ENCODE results near the gene LEMD3.
A peak's percentile ranks its signal among the peaks of the same experiment; 100 is the strongest.

The LEMD3 gene

DNA sequence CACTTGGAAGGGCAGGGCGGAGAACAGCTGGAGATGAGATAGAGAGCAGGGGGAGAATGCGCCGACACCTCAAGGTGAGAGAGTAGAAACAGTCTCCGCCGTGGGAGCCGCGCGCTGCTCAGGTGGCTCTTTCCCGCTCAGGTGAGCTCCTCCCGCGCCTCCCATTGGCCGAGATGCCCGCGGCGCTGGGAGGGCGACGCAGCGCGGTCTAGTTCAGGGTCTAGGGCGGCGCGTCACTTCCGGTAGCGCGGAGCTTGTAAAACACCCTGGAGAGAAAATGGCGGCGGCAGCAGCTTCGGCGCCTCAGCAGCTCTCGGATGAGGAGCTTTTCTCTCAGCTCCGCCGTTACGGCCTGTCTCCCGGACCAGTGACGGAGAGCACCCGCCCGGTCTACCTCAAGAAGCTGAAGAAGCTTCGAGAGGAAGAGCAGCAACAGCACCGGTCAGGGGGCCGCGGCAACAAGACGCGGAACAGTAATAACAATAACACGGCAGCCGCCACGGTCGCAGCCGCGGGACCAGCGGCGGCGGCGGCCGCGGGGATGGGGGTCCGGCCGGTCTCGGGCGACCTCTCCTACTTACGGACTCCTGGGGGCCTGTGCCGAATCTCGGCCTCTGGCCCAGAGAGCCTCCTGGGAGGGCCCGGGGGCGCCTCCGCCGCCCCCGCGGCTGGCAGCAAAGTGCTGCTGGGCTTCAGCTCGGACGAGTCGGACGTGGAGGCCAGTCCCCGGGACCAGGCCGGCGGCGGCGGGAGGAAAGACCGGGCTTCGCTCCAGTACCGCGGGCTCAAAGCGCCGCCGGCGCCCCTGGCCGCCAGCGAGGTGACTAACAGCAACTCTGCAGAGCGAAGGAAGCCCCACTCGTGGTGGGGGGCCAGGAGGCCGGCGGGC, at the start of gene LEMD3:
Gene LEMD3, plus strand, starts transcription at position 264 of the 889 bp plus-strand sequence. Its CDS starts 14 bp downstream, at position 278.
- TF ChIP-seq SUZ12 (IDR thresholded peaks at IDR 0.05) (no peak), BHLHE40 (IDR thresholded peaks at IDR 0.05; ENCODE audit: borderline replicate concordance) (no peak), LEF1 (IDR thresholded peaks at IDR 0.05; ENCODE audit: borderline replicate concordance) (no peak), FOXA1 (IDR thresholded peaks at IDR 0.05) (no peak), ZNF384 (IDR thresholded peaks at IDR 0.05) (no peak), NFRKB (IDR thresholded peaks at IDR 0.05) (no peak), FOXM1 (IDR thresholded peaks at IDR 0.05; ENCODE audit: borderline replicate concordance) (no peak), ARNT (IDR thresholded peaks at IDR 0.05) (no peak), HDGF (IDR thresholded peaks at IDR 0.05; ENCODE audit: borderline replicate concordance) (no peak), SP1 (IDR thresholded peaks at IDR 0.05) (no peak), TARDBP (IDR thresholded peaks at IDR 0.05) (no peak), PKNOX1 (IDR thresholded peaks at IDR 0.05) (no peak), FOXK2 (IDR thresholded peaks at IDR 0.05) (no peak), CTBP1 (IDR thresholded peaks at IDR 0.05; ENCODE audit: borderline replicate concordance) (peak; percentile 55; the same call in 1 of the 2 replicates), ELF4 (IDR thresholded peaks at IDR 0.05) (peak; percentile 64), L3MBTL2 (conservative IDR thresholded peaks at IDR 0.05) (peak; percentile 100)
- ChIA-PET POLR2A (interaction anchor here (0.7 to 2.1 kb wide), 14 partner anchors 9 to 379 kb away, joined by 3 to 11 read pairs (median 4); partner anchors contain the start of gene WIF1), CTCF (interaction anchor here (1.0 kb wide), 1 partner anchor 63 kb away, joined by 4 read pairs; no protein-coding TSS in a partner anchor)
- peak; percentile 92 for DNase-seq (ENCODE audit: extremely low spot score)

GRCh38 chr12:65121049-65121955, 48.1 kb upstream of the LEMD3 start, which contains the start of gene WIF1:
Gene WIF1, minus strand, starts transcription at chr12:65121305. Its CDS starts 114 bp downstream, at chr12:65121191.
- DNase-seq (ENCODE audit: extremely low spot score), result peak; percentile 47
- ChIA-PET CTCF (interaction anchor here (1.0 to 1.9 kb wide), 3 partner anchors 9 to 231 kb away, joined by 3 to 4 read pairs (median 3); no protein-coding TSS in a partner anchor), POLR2A (interaction anchor here (1.0 kb wide), 1 partner anchor 48 kb away, joined by 4 read pairs; the partner anchor contains the start of gene LEMD3)
- TF ChIP-seq L3MBTL2 (conservative IDR thresholded peaks at IDR 0.05) (0 out of 2 replicates have a peak, but pooled peaks have one; percentile 12), LEF1 (IDR thresholded peaks at IDR 0.05; ENCODE audit: borderline replicate concordance) (no peak)

GRCh38 chr12:65121956-65122469, 47.4 kb upstream of the LEMD3 start:
- no peak for DNase-seq (ENCODE audit: extremely low spot score)
- TF ChIP-seq ZNF384 (IDR thresholded peaks at IDR 0.05) (no peak), SUZ12 (IDR thresholded peaks at IDR 0.05) (no peak), SP1 (IDR thresholded peaks at IDR 0.05) (no peak), PKNOX1 (IDR thresholded peaks at IDR 0.05) (no peak), CTBP1 (IDR thresholded peaks at IDR 0.05; ENCODE audit: borderline replicate concordance) (no peak), FOXK2 (IDR thresholded peaks at IDR 0.05) (no peak), ELF4 (IDR thresholded peaks at IDR 0.05) (no peak), ARNT (IDR thresholded peaks at IDR 0.05) (no peak), L3MBTL2 (conservative IDR thresholded peaks at IDR 0.05) (no peak), FOXM1 (IDR thresholded peaks at IDR 0.05; ENCODE audit: borderline replicate concordance) (no peak), LEF1 (IDR thresholded peaks at IDR 0.05; ENCODE audit: borderline replicate concordance) (no peak), FOXA1 (IDR thresholded peaks at IDR 0.05) (no peak), NFRKB (IDR thresholded peaks at IDR 0.05) (no peak)
- ChIA-PET CTCF (interaction anchor here (1.9 kb wide), 1 partner anchor 10 kb away, joined by 4 read pairs; no protein-coding TSS in a partner anchor), POLR2A (no interaction called here)

DNA sequence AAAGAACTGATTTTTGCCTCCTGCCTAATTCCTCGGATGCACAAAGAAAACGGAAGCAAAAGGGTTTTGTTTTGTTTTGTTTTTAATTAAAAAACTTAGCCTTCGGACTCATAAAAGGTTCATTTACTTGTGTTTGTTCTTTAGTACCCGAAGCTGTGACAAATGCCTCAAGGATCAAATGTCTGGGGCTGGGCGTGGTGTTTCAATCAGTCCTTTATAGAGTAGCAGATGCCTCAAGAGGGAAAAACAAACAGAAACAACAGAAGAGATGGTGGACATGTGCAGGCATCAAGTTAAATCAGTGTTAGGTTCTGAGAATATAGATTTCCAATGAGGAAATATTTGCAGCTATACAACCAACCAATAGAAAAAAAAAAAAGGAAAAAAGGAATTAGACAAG, 46.7 kb upstream of the LEMD3 start:
- ChIA-PET CTCF (interaction anchor here (0.6 to 1.9 kb wide), 4 partner anchors 11 to 232 kb away, joined by 3 to 4 read pairs (median 4); no protein-coding TSS in a partner anchor), POLR2A (no interaction called here)
- DNase-seq (ENCODE audit: extremely low spot score), result no peak
- TF ChIP-seq L3MBTL2 (conservative IDR thresholded peaks at IDR 0.05) (no peak; the same call in 1 of the 2 replicates), PKNOX1 (IDR thresholded peaks at IDR 0.05) (no peak), FOXM1 (IDR thresholded peaks at IDR 0.05; ENCODE audit: borderline replicate concordance) (no peak), CTBP1 (IDR thresholded peaks at IDR 0.05; ENCODE audit: borderline replicate concordance) (no peak), HDGF (IDR thresholded peaks at IDR 0.05; ENCODE audit: borderline replicate concordance) (no peak), ARNT (IDR thresholded peaks at IDR 0.05) (no peak)

DNA sequence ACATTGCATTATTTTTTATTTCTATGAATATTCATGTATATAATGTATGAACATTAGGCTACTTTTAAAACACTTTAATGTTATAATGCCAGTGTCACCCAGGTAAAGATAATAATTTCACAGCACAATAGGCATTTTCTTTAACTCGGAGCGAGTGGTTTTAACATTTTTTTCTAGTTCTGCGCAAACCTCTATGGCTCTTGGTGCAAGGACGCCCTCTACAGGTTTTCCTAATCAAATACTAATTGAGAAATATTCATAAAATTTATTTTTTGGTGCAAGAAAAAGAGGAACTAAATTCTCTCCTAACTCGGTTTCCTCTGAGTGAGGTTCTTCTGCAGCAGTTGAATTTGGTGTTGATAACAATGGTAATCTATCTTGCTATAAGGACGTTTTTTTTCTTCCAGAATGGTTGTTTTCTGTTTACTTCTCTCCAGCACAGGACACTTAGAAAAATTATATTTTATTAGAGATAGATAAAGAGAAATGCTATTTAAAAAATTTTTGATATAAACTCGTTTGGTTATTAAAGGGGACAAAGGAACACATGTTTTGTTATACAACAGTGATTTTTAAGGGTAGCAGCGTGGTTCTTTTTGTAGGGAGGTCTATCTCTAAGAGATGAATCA, 45.8 kb upstream of the LEMD3 start:
- ChIA-PET POLR2A (no interaction called here), CTCF (interaction anchor here (0.6 to 1.9 kb wide), 3 partner anchors 12 to 58 kb away, joined by 3 to 8 read pairs (median 4); no protein-coding TSS in a partner anchor)
- peak; percentile 26 for DNase-seq (ENCODE audit: extremely low spot score)
- no peak for TF ChIP-seq PKNOX1 (IDR thresholded peaks at IDR 0.05)
- no peak for TF ChIP-seq BHLHE40 (IDR thresholded peaks at IDR 0.05; ENCODE audit: borderline replicate concordance)
- TF ChIP-seq ZNF384 (IDR thresholded peaks at IDR 0.05), result peak; percentile 80
- TF ChIP-seq TARDBP (IDR thresholded peaks at IDR 0.05), result no peak
